GM19372 (cell line): ENCODE measurements around the gene GAN.
"Not testable (repeated sequence)": the region's sequence is repeated elsewhere in the genome, so short reads cannot be mapped to it uniquely, and the experiment has no call there.

Source experiments
- ATAC-seq: cut with Tn5 transposase; IDR thresholded peaks from one replicate; pipeline ENCODE4 v1.9.1; 2021; ENCODE audit warnings: mild to moderate bottlenecking, low read depth, moderate library complexity; ENCODE audit not compliant: unreplicated experiment

Gene GAN

DNA sequence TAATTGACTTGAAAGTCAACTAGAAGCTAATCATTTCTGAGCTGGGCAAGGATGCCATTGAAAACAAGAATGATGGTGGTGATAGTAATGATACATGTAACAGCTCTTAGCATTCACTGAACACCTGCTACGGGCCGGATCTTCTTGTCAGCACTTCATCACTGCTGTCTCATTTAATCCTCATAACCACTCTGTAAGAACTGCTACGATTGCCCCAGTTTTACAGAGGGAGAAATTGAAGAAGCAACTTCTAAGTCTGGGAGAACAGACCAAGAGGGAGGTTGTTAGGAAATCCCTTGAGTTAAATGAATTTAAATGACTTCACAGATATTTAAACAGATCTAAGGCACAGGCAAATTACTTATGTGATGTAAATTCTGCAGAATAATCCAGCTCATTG is 7.0 kb upstream of the GAN start:
- no peak for ATAC-seq

GRCh38 chr16:81310045-81310644 is 4.6 kb upstream of the GAN start:
- no peak for ATAC-seq

- ATAC-seq, result no peak
Measured at GRCh38 chr16:81311762-81312161, 3.0 kb upstream of the GAN start.

- no peak for ATAC-seq
Measured at GRCh38 chr16:81313701-81314602, 810 bp upstream of the GAN start.

- ATAC-seq, result peak; percentile 34
Measured at GRCh38 chr16:81315271-81316175, 761 bp downstream of the GAN start.

DNA sequence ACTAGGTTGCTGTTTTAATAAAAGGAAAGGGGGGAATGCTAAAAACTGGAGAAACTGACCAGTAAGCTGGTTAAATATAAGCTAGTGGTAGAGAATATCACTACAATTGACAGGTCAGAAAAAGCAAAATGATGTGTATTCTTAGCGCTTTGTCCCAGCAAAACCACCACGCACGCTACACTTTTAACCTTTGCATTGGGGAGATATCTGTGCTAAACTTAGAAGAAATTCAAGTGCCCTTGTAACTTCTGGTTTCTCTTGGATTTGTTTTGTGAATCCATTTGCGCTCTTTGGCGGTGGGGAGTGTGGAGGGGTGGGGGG is 1.4 kb downstream of the GAN start:
- ATAC-seq, result no peak

GRCh38 chr16:81318711-81319110 is 3.9 kb downstream of the GAN start:
- no peak for ATAC-seq

DNA sequence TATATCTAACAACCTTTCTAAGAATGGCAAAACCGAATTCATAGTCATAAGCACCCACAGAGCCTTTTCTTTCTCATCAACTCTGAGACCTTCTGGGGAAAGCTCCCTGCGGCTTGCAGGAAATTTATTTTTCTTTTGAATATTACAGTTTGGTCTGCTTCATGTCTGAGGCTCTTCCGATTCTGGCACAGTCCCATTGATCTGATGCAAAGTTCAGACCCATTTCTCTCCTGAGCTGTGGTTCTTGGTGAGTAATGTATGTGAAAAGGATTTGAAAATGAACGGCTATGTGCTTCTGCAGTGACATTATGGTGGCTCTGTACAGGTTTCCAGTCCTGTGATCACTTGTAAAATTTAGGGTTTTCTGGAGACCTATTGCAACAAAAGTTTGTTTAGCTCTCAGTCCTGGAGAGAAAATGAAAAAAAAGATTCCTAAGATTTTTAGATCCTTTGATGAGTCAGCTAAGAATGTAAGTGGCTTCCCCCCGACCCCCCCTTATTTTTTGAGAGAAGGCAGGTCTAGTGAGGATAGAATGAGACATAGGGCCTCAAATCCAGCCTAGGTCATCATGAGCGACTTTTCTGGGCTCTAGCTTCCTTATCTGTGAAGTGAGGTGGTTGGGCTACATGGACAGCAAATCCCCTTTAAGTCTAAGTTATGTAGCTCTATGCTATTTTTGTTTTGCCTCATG is 4.6 kb downstream of the GAN start:
- ATAC-seq, result no peak

GRCh38 chr16:81321039-81321438 is 6.3 kb downstream of the GAN start:
- no peak for ATAC-seq

GRCh38 chr16:81321536-81321935 is 6.8 kb downstream of the GAN start:
- ATAC-seq, result no peak

GRCh38 chr16:81324808-81325207 is 10.0 kb downstream of the GAN start:
- ATAC-seq, result no peak

GRCh38 chr16:81327011-81327410 is 12.2 kb downstream of the GAN start:
- ATAC-seq, result no peak

DNA sequence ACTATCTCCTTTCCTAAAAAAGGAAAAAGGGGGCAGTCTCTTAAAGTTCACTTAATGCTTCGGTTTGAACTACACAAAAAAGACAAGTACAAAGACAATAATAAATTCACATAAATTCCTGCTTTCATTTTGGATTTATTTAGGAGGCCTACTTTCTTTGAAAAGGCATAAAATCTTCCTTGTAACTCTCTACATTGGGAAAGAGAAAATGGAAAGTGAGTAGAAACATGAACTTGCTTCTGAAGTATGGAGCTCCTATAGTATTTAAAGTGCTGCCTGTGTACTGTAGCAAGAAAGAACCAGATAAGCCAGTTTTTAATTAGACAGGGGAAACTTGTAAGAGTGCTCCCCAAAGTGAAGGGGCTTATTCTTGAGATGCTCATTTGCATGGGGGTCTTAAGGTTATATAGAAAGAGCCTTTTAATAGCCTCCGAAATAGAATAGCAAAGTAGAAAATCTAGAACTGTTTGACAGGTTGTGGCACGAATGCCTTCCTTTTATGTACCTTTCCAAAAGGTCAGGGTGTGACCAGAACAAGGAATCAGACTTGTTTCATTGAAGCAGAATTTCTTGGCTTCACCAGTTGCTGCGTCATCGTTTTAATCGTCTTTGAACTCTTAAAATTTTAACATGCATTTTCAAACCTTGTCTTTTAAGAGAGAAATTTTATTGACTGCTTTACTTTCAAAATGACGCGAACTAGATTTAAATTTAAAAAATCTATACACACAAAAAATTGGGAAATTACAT is 12.9 kb downstream of the GAN start:
- ATAC-seq, result no peak

DNA sequence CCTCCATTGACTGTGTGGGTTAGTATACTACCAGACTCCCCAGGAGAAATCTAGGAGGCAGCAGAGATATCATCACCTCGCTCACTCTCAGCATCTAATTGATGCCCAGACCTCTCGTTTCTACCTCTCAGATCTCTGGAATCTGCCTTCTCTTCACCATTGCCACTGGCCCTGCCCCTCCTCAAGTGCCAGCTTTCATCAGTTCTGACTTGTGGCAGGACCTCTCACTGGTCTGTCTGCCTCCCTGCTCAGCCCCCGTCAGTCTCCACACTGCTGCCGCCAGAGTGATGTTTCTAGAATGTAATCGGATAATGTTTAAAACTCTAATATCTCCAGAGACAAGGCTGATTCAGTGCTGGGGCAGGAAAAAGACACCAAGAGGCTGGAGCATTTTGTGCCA is 15.2 kb downstream of the GAN start:
- no peak for ATAC-seq

GRCh38 chr16:81333356-81333755 is 18.6 kb downstream of the GAN start:
- ATAC-seq, result no peak

- ATAC-seq, result no peak
Measured at GRCh38 chr16:81335669-81336068, 20.9 kb downstream of the GAN start.

GRCh38 chr16:81337097-81337496 is 22.3 kb downstream of the GAN start:
- ATAC-seq, result no peak

DNA sequence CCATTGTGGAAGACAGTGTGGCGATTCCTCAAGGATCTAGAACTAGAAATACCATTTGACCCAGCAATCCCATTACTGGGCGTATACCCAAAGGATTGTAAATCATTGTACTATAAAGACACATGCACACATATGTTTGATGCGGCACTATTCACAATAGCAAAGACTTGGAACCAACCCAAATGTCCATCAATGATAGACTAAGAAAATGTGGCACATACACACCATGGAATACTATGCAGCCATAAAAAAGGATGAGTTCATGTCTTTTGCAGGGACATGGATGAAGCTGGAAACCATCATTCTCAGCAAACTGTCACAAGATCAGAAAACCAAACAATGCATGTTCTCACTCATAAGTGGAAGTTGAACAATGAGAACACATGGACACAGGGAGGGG is 30.4 kb downstream of the GAN start:
- ATAC-seq, result not testable (repeated sequence)

DNA sequence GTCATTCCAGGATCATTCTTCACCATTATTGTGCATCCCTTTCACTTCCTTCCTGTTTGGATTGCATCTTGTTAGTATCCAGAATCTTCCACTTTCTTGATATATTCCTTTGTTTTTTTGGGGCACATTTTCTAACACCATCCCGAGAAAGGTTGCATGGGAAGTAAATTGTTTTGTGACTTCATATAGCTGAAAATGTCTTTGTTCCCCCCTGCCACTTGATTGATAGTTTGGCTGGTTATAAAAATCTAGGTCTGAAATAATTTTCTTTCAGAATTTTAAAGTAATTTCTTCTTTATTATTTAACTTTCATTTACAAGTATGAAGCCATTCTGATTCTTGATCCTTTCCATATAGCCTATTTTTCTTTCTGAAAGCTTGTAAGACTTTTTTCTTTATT is 32.7 kb downstream of the GAN start:
- no peak for ATAC-seq
